GM18517 (cell line): ENCODE measurements around the gene DYRK4.
"Not testable (repeated sequence)": the region's sequence is repeated elsewhere in the genome, so short reads cannot be mapped to it uniquely, and the experiment has no call there.

ENCODE experiments used
- ATAC-seq: cut with Tn5 transposase; IDR thresholded peaks from one replicate; pipeline ENCODE4 v1.9.1; 2021; ENCODE audit warnings: mild to moderate bottlenecking, moderate library complexity; ENCODE audit not compliant: unreplicated experiment

Gene DYRK4

GRCh38 chr12:4562034-4562657, at the start of gene DYRK4:
DYRK4 (plus strand) TSS chr12:4562208; CDS start chr12:4562246, 38 bp downstream.
- ATAC-seq = no peak

GRCh38 chr12:4518106-4518728, 43.8 kb upstream of the DYRK4 start:
- no peak for ATAC-seq

GRCh38 chr12:4523443-4523842, 38.6 kb upstream of the DYRK4 start:
- ATAC-seq = not testable (repeated sequence)

- no peak for ATAC-seq
Observed at GRCh38 chr12:4526923-4527546, 35.0 kb upstream of the DYRK4 start.

GRCh38 chr12:4530160-4530559, 31.8 kb upstream of the DYRK4 start:
- no peak for ATAC-seq

GRCh38 chr12:4530982-4531586, 30.9 kb upstream of the DYRK4 start:
- ATAC-seq = no peak

GRCh38 chr12:4535092-4535491, 26.9 kb upstream of the DYRK4 start:
- no peak for ATAC-seq

GRCh38 chr12:4535871-4536270, 26.1 kb upstream of the DYRK4 start:
- no peak for ATAC-seq

GRCh38 chr12:4538207-4539160, 23.5 kb upstream of the DYRK4 start, which contains the start of gene RAD51AP1:
RAD51AP1 (plus strand) TSS chr12:4538890; CDS start chr12:4538940, 50 bp downstream.
- peak; percentile 77 for ATAC-seq

GRCh38 chr12:4539167-4539870, 22.7 kb upstream of the DYRK4 start:
- no peak for ATAC-seq

- no peak for ATAC-seq
Observed at GRCh38 chr12:4540170-4540569, 21.8 kb upstream of the DYRK4 start.

- ATAC-seq = no peak
Observed at GRCh38 chr12:4540638-4541037, 21.4 kb upstream of the DYRK4 start.

GRCh38 chr12:4545195-4545594, 16.8 kb upstream of the DYRK4 start:
- no peak for ATAC-seq

GRCh38 chr12:4552191-4552590, 9.8 kb upstream of the DYRK4 start:
- ATAC-seq = no peak

- no peak for ATAC-seq
Observed at GRCh38 chr12:4553943-4554342, 8.1 kb upstream of the DYRK4 start.

- no peak for ATAC-seq
Observed at GRCh38 chr12:4555804-4556203, 6.2 kb upstream of the DYRK4 start.

- ATAC-seq = no peak
Observed at GRCh38 chr12:4556735-4557530, 5.1 kb upstream of the DYRK4 start.

- no peak for ATAC-seq
Observed at GRCh38 chr12:4557586-4557985, 4.4 kb upstream of the DYRK4 start.

GRCh38 chr12:4558171-4558570, 3.8 kb upstream of the DYRK4 start:
- no peak for ATAC-seq
